ENCODE measurements around the gene NDUFAF5. TPM values are rescaled to one million over a fixed set of nuclear protein-coding genes. Genes with fewer than 3 reads are reported as not detected.

The NDUFAF5 gene
- total and polyA plus RNA-seq, 2 of the 8 experiments (the other 6 are each of a cell fraction or from before 2014, with no cell fraction given) = 11.8 to 32.3 TPM

DNA sequence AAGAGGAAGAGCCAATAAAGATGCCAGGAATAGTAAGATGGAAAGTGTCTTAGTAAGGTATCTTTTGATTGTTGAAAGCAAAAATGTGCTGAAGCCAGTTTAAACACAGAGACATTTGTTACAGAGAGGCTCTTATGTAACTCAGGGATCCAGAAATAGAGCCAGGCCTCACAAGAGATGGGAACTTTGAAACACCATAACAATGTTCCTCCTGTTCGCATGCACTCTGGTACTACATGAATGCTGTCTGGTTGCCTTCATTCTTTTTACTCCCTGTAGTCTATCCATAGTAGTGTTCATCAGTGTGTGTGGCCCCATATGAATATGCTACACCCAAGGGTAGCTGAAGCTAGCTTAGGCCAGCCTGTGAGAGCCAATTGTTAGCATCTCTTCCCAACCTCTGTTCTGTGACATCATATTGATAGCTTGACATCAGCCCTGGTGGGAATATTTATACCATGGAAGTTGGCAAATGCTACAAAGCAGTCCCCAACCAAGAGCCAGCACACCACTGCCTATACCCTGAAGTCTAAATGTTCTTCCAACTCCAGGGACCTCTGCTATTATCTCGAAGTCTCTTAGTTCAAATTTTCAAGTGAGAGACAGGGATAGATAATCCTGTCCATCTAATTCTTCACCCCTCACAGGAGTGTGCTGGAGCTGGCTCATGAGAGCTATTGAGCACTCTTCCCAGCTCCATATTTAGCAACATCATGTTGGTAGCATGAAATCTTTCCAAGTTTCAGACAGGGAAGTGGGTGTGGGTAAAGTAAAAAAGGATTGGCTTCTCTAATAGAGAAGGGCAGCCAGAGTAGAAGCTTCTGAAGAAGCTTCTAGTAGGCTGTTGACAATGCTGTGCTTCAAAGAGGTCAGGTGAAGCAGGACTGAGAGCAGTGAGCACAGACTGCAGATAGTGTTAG lies 7.0 kb downstream of the NDUFAF5 start (continued):
- TF ChIP-seq, protein P1, sequence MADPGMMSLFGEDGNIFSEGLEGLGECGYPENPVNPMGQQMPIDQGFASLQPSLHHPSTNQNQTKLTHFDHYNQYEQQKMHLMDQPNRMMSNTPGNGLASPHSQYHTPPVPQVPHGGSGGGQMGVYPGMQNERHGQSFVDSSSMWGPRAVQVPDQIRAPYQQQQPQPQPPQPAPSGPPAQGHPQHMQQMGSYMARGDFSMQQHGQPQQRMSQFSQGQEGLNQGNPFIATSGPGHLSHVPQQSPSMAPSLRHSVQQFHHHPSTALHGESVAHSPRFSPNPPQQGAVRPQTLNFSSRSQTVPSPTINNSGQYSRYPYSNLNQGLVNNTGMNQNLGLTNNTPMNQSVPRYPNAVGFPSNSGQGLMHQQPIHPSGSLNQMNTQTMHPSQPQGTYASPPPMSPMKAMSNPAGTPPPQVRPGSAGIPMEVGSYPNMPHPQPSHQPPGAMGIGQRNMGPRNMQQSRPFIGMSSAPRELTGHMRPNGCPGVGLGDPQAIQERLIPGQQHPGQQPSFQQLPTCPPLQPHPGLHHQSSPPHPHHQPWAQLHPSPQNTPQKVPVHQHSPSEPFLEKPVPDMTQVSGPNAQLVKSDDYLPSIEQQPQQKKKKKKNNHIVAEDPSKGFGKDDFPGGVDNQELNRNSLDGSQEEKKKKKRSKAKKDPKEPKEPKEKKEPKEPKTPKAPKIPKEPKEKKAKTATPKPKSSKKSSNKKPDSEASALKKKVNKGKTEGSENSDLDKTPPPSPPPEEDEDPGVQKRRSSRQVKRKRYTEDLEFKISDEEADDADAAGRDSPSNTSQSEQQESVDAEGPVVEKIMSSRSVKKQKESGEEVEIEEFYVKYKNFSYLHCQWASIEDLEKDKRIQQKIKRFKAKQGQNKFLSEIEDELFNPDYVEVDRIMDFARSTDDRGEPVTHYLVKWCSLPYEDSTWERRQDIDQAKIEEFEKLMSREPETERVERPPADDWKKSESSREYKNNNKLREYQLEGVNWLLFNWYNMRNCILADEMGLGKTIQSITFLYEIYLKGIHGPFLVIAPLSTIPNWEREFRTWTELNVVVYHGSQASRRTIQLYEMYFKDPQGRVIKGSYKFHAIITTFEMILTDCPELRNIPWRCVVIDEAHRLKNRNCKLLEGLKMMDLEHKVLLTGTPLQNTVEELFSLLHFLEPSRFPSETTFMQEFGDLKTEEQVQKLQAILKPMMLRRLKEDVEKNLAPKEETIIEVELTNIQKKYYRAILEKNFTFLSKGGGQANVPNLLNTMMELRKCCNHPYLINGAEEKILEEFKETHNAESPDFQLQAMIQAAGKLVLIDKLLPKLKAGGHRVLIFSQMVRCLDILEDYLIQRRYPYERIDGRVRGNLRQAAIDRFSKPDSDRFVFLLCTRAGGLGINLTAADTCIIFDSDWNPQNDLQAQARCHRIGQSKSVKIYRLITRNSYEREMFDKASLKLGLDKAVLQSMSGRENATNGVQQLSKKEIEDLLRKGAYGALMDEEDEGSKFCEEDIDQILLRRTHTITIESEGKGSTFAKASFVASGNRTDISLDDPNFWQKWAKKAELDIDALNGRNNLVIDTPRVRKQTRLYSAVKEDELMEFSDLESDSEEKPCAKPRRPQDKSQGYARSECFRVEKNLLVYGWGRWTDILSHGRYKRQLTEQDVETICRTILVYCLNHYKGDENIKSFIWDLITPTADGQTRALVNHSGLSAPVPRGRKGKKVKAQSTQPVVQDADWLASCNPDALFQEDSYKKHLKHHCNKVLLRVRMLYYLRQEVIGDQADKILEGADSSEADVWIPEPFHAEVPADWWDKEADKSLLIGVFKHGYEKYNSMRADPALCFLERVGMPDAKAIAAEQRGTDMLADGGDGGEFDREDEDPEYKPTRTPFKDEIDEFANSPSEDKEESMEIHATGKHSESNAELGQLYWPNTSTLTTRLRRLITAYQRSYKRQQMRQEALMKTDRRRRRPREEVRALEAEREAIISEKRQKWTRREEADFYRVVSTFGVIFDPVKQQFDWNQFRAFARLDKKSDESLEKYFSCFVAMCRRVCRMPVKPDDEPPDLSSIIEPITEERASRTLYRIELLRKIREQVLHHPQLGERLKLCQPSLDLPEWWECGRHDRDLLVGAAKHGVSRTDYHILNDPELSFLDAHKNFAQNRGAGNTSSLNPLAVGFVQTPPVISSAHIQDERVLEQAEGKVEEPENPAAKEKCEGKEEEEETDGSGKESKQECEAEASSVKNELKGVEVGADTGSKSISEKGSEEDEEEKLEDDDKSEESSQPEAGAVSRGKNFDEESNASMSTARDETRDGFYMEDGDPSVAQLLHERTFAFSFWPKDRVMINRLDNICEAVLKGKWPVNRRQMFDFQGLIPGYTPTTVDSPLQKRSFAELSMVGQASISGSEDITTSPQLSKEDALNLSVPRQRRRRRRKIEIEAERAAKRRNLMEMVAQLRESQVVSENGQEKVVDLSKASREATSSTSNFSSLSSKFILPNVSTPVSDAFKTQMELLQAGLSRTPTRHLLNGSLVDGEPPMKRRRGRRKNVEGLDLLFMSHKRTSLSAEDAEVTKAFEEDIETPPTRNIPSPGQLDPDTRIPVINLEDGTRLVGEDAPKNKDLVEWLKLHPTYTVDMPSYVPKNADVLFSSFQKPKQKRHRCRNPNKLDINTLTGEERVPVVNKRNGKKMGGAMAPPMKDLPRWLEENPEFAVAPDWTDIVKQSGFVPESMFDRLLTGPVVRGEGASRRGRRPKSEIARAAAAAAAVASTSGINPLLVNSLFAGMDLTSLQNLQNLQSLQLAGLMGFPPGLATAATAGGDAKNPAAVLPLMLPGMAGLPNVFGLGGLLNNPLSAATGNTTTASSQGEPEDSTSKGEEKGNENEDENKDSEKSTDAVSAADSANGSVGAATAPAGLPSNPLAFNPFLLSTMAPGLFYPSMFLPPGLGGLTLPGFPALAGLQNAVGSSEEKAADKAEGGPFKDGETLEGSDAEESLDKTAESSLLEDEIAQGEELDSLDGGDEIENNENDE (IDR thresholded peaks at IDR 0.05; ENCODE audit: insufficient replicate concordance, low read length) = no peak
- TF ChIP-seq PHF8 (conservative IDR thresholded peaks at IDR 0.05; ENCODE audit: low read depth, low read length) (no peak), ASH2L (IDR thresholded peaks at IDR 0.05; ENCODE audit: low read length) (no peak), POU5F1 (IDR thresholded peaks at IDR 0.05; ENCODE audit: low read depth, low read length) (no peak), TBP (IDR thresholded peaks at IDR 0.05; ENCODE audit: low read depth, low read length) (no peak), RNF2 (IDR thresholded peaks at IDR 0.05; ENCODE audit: borderline replicate concordance, low read depth, low read length, missing control alignments, poor library complexity, severe bottlenecking) (no peak), SP1 (IDR thresholded peaks at IDR 0.05; ENCODE audit: low read depth, low read length) (no peak), CEBPB (IDR thresholded peaks at IDR 0.05; ENCODE audit: low read depth, low read length) (no peak)
